HG02759 (cell line): ENCODE results near the gene PLA2G2F.
"Not testable (repeated sequence)": the region's sequence is repeated elsewhere in the genome, so short reads cannot be mapped to it uniquely, and the experiment has no call there.

Experiments used
- ATAC-seq: cut with Tn5 transposase; IDR thresholded peaks from one replicate; pipeline ENCODE4 v1.9.1; 2021; ENCODE audit warnings: mild to moderate bottlenecking, moderate library complexity; ENCODE audit not compliant: unreplicated experiment

The PLA2G2F gene

DNA sequence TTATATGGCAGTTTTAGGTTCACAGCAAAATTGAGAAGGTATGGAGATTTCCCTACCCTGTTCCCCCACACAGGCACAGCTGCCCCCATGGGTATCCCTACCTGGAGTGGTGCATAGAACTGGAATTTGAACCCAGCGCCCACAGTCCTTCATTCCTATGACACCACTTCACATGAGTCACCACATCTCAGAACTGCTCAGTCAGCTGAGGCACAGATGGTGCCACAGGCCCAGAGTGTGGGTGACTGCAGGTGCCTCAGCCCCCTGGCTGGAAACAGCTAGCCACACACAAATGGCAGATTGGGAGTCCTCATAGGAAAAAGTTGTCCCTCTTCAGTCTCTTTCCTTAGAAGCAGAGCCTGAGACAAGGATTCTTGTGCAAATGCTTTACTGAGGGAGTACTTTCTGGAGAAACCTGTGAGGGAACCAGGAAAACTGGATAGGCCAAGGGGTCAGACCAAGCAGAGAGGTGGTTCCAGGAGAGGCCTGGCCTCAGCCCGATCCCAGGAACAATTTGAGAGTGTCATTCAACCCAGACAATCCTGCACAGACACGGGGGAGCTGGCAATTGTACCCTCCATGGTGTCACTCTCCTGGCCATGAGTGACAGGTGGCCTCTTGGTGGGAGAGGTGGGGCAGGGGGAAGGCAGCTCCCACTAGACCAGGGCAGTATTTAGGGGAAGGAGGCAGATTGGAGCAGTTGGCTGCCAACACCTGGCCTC, 26.7 kb upstream of the PLA2G2F start:
- no peak for ATAC-seq

DNA sequence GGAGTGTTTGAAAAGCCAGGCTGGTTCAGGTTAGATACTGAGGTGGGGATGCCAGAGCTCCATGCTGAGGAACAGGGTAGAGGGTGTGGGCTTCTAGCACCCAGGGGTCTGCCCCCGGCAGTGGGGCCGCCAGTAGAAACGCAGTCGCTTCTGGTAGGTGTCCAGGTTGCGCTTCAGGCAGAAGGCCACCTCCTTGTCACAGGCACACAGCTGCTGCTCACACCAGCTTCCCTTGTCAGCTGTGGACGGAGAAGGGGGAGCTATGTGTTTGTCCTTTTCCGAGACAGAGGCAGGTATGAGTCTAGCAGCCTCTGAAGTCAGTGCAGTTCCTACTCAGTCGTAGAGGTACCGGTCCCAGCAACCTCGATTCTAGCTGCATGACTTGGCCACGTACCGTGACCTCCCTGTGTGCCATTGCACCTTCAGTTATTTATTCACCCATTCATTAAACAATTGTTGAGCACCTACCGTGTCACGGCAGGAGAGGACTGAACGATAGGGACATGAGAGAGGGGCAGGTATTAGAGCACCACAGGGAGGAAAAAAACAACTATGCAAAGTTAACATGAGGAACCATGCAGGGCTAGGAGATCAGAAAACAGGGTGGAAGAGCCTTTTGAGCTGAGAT, 25.0 kb upstream of the PLA2G2F start:
- no peak for ATAC-seq

DNA sequence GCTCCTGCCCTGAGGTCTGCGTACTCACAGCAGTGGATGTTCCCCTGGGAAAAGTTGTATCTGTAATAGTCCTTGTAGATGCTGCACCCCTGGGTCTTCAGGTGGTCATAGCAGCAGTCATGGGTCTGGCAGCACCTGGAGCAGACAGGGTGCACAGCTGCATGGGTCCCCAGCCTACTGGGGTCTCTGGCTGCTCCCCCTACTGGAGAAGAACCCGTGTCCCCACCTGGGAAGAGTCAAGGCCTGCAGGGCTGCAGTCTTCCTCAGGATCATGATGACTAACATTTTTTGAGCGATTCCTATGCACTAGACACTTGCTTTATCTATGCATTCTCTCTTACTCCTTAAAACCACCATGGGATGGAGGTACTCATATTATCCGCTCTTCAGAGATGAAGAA, 23.6 kb upstream of the PLA2G2F start:
- ATAC-seq = no peak

DNA sequence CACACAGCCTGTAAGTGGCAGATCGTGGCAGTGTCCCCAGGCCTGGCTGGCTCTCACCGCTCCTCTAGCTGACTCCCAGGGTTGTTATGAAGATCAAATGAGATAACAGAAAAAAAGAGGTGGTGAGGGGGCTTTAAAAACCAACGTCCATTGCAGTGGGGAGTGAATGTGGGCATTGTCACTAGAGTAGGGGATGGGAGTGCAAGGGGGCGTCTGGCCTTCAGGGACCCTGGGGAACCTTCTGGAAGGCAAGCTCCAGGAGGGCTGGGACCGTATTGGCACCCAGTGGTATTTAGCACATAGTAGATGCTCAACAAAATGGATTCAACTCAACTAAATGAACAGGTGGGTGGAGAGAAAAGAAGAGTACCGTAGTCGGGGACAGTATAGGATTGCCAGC, 23.2 kb upstream of the PLA2G2F start:
- ATAC-seq = no peak

DNA sequence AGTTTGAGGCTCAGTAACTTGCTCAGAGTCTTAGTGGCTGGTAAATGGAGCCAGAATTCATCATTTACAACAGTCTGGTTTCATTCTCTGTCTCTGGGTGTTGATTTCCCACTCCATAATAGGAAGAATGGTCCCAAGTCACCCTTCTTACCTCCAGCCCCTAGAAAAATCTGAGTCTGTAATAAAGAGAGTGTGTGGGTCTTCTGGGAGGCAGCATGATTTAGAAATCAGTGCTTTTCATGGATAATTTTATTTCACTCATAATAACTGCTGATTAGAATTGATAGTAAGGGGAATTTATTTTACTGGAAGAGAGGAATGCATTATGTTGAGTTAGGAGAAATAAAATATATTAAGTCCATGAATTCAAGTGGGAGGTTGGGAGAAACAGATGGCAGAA, 21.9 kb upstream of the PLA2G2F start:
- no peak for ATAC-seq

DNA sequence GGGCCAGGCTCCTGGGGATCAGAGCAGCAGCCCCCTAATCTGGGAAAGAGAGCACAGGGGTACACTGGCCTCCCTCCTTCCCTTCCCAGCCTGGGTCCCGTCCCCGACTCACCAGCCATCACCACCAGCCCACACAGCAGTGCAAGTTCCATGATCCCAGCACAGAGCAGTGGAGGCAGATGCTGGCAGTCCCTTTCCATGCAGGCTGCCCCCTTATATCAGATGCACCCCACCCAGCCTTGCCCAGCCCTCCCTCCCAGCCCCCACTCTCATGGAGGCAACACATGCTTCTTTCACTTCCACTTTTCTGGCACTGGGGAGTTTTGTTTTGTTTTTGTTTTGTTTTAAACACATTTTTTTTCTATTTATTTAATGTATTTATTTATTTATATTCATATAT, 19.8 kb upstream of the PLA2G2F start, which contains the start of gene PLA2G2D:
Gene PLA2G2D (minus strand): TSS at position 190 of the 400 bp plus-strand sequence. CDS start 38 bp downstream, at position 152.
- no peak for ATAC-seq

DNA sequence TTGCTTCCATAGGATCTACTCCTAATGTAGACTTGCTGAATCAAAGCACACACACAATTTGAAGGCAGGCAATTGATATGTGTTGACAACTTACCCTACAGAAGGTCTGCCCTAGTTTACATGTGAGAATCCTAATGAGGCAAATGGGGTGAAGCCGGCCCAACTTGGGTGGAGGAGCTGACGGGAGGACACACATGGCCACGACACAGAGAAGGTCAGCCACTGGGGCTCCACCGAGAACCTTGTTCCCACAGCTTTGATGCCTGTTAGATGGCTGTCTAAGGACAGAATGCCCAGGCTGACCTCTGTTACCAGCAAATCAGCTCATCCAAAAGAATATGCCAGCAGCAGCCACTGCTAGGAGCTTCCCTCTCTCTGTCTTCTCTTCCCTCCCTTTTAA, 18.3 kb upstream of the PLA2G2F start:
- no peak for ATAC-seq

DNA sequence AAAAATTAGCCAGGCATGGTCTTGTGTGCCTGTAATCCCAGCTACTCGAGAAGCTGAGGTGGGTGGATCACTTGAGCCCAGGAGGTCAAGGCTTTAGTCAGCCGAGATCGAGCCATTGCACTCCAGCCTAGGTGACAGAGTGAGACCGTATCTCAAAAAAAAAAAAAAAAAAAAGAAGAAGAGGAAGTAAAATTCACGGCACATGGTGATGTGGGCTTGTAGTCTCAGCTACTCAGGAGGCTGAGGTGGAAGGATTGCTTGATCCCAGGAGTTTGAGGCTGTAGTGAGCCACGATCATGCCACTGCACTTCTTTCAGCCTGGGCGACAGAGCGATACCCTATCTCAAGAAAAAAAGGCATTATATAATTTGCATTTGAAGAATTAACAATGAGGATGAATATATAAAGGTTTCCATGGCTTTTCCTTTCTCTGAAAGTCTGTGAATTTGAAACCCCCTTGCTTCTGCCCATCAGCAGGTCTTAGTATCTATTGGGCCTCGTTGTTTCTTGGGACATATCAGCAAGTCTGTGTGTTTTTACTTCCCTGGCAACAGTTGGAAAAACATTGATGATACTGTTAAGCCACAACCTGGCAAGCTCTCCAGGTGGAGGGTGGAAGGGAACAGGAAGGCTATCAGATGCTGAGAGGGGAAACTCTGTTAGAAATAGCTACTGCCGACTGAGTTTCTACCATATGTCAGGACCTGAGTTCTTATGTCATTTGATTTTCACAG, 15.2 kb upstream of the PLA2G2F start:
- ATAC-seq = no peak

DNA sequence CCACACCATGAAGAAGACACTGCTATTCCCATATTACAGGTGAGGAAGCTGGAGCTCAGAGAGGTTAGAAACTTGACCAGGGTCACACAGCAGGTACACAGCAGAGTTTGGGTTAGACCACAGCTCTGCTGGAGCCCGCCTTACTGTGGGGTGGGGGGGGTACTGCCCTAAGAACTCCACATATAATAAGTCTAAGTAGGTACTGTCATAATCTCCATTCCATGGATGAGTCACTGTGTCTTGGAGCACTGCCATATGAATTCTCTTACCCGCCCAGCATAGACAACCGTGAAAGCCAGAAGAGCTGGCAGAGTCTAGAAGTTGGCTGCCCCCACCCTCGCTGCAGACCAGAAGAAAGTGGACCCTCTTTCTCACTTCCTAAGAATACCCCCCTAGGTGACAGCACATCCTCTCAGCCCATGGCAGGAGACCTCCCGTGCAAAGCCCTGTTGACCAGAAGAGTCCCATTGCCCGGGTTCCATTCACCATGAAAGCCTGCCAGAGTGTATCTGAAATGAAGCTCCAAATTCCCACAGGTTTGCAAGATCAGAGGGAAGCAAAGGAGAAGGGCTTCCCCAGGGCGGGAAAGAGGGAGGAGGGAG, 14.6 kb upstream of the PLA2G2F start:
- ATAC-seq = no peak

DNA sequence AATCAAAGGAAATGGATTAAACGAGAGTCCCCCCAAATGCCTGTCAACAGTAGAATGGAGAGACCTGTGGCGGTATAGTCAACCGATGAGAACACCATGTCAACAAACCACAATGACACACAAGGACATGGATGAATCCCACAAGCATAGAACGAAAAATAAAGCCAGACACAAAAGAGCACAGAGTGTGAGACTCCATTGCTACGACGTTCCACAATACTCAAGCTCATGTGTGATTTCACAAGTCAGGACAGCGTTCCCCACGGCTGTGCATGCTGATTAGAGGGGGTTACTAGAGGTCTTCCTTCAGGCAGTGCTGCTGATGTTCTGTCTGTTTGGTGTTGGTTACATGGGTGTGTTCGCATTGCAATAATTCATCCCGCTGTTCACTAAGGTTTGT, 14.0 kb upstream of the PLA2G2F start:
- ATAC-seq = no peak

DNA sequence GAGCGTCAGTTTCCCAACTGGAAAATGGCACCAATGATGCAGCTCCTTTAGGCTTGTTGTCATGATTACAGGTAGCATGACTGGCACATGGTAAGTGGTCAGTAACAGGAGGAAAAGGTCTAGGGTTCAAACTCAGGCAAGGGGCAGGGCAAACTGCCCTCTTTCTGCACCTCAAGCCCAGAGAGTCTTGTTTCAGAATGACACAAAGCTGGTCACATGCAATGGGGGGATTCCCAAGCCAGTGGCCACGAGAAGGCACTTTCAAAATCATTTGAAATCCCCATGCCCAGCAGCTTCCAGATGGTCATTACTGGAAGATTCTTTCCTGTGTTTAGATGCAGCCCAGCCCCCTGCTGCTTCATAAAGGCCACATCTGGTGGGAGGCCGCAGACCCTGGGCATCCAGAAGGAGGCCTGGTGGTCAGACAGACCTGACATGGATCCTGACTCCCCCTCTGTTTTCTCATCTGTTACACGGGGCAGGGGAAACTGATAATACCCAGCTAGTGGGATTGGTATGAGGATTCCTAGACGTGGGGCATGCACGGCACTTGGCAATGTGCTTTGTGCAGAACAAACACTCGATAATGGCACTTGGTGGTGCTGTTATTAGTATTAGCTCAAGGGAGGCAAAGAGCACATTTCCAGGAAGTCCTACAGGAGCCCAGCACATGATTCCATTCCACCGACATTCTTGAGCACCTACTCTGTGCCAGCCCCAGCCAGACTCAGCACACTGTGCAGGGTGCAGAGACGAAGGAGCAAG, 12.9 kb upstream of the PLA2G2F start:
- ATAC-seq = peak; percentile 57

DNA sequence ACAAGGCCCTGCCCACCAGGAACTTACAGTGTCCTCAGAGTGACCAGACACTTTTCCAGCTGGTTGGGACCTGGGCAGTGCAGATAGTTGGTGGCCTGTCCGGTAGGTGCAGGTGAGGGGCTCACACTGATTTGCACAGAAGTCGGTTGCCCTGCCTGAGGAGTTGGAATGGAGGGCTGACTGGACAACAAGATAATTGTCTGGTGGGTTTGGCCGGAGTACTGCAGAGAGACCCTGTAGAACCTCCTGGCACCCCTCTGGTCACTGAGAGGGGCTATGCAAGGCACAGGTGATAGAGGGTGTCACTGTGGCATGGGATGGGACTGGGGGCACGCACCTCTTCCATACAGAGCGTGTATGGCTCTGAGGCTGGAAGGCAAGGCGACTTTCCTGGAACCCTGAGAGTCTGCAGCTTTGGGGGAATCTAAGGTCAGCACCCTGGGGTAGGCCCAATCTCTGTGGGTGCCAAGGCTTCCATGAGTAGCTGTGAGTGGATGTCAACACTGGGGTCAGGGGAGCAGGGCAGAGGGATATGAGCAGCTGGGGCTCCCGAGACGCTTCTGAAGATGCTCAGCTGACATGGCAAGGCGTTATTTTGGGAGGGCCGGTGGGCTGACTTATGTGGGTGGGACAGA, 12.2 kb upstream of the PLA2G2F start:
- ATAC-seq = no peak

DNA sequence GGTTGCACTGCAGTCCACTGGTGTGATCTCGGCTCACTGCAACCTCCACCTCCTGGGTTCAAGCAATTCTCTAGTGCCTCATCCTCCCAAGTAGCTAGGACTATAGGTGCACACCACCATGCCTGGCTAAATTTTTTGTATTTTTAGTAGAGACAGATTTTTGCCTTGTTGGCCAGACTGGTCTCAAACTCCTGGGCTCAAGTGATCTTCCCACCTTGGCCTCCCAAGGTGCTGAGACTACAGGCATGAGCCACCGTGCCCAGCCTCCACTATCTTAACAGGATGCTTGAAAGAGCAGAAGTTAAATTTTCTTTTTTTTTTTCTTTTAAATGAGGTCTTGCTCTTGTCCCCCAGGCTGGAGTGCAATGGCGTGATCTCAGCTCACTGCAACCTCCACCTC, 8.6 kb upstream of the PLA2G2F start:
- ATAC-seq = not testable (repeated sequence)

DNA sequence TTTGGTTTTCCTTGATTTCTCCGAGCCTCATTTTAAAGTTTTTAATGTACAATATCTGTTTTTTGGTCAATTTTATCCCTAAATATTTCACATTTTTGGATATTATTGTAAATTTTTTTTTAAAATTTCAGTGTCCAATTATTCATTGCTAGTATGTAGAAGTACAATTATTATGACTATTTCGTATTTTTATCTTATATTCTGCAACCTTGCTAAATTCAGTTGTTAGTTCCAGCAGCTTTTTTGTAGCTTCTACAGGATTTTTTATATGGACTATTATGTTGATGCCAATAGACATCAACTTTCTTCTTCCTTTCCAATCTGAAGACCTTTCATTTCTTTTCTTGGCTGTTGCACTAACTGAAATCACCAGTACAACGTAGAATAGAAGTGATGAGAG, 4.1 kb upstream of the PLA2G2F start:
- no peak for ATAC-seq

DNA sequence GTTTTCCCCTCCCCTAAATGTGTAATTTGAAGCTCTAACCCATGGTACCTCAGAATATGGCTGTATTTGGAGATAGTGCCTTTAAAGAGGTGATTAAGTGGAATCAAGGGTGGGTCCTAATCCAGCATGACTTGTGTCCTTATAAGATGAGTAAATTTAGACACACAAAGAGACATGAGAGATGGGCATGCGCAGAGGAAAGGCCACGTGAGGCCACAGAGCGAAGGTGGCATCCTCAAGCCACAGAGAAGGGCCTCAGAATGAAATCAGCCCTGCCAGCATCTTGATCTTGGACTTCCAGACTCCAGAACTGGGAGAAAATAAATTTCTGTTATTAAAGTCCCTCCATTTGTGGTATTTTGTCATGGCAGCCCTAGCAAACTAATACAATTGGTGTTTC, 2.9 kb upstream of the PLA2G2F start:
- no peak for ATAC-seq

DNA sequence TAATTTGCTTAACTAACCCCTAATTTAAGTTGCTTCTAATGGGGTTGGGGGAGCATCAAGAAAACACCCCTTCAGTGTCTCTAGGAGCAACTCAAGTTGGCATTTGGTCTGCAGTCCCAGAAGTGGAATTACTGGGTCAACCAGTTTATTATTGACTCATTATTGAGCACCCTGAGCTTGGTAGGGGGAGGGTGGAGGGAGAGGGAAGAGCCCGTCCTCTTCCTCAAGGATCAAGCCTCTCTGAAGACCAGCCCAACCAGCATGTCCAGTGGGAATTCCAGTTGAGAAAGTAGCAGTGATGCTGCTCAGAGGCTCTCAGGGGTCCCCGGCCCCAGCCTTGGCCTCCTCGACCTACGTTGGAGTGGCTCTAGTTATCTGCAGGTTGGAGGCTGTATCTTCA, 2.1 kb upstream of the PLA2G2F start:
- ATAC-seq = no peak

DNA sequence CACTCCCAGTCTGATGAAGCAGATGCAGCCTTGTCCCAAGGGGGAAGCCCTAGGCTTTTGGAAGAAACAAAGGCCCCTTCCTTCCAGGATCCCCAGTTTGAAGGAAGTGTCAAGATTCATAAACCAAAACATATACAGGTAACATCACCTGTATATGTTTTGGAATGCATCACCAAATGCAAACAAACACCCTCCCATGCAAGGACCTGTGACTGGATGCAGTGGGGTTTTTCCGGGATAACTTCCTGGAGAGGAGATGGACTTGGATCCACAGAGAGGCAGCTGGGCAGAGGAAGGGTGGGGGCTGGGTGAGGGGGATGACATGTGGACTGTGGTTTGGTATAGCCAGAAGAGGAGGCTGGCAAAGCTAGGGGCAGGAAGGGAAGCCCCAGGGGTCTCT, 1.5 kb upstream of the PLA2G2F start:
- ATAC-seq = no peak

DNA sequence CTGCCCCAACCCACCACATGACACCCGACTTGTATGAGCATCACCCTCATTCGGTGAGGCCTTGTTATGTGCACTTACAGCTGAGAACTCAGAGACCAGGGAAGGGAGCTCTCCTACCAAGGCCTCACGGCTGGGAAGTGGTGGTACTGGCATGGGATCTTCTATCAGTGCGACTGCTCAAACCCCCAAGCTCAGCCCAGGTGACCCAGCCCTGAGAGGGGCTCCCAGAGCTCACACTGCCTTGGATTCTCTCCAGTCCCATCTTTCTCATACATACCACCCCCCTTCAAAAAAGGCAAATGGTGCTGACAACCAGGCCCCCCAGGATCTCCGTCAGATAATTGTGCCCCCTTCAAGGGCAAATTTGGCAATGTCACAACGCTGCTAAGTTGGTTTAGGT, 777 bp upstream of the PLA2G2F start:
- no peak for ATAC-seq

DNA sequence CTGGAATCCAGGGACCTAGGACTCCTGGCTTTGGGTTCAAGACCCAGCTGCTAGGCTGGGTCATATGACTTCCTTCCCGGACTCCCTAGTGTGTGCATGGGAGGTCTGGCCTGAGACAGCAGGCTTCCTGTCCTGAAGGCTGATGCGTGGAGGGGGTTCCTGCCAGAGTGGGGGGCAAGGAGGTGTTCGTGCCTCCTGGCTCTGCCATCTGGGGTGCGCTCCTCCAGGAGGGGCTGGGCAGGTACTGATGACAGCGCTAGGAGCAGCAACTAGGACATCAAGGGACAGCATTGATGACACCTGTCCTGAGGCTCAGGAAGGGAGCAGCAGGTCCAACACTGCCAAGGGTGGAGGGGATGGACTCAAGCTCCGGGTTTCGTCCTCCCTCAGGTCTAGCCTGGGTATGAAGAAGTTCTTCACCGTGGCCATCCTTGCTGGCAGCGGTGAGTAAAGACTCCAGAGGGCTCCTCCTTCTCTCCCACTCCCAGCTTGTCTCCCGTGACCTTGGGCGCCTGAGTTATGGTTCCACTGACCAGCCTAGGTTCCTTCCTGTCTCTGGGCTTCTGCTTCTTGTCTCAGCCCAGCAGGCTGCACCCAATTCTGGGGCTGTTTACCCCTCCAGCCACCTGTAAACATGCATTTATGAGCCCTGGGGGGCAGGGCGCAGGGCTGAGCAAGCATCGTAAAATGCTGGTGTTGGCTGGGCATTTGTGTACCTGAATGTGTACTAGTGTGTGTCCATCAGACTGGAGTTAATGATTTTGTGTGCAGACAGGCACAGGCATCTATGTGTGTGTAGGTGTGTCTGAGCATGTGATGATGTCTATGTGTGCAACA, 871 bp downstream of the PLA2G2F start:
- ATAC-seq = no peak

DNA sequence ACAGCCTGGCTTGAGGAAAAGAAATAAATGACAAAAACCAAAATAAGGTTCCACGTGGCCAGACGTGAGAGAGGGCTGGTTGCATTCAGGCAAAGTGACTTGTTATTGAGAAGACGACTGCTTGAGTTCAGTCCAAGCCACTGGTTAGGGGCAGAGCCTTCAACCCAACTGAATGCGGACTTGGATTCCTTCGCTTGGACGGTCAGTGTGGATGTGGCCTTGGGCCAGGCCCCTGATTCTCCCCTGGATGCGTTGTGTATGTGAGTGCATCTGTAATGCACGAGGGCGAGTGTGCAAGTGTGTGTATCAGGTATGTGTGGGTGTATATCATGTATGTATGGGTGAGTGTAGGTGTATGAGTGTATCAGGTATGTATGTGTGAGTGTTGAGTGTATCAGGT, 1.9 kb downstream of the PLA2G2F start:
- ATAC-seq = no peak
